OCI-LY7 (cell line): ENCODE results near the gene ADRB1. TPM values are rescaled to one million over a fixed set of nuclear protein-coding genes. Genes with fewer than 3 reads are reported as not detected.
A peak's percentile ranks its signal among the peaks of the same experiment; 100 is the strongest.

Source experiments
- BruUV-seq: library from RNA; stranded (reverse); fragments of 400-500 nt; replicated peaks from 2 replicates; lab custom pipeline; 2021; lab: Mats Ljungman, UMichigan
- CTCF ChIA-PET: fragments of 300-600 bp; sonication (Branson Sonifier 250); formaldehyde crosslinking; loops from one replicate; lab custom pipeline; 2022; ENCODE audit warnings: antibody characterized with exemption; ENCODE audit not compliant: unreplicated experiment; lab: Charles Lee
- POLR2A ChIA-PET: fragments of 300-600 bp; sonication (Branson Sonifier 250); formaldehyde crosslinking; loops from one replicate; lab custom pipeline; 2022; ENCODE audit warnings: antibody characterized with exemption; lab: Charles Lee
- DNase-seq: peaks from one replicate; pipeline ENCODE4 v3.0.0-alpha.2; 2015; ENCODE audit warnings: low spot score
- H2AFZ ChIP-seq: fragments of 200-600 bp; sonication (generic), shearing (Covaris generic); 2 replicates; pipeline ENCODE4 v1.6.1; 2014; ENCODE audit warnings: mild to moderate bottlenecking, antibody characterized with exemption, low read length, moderate library complexity
- H3K27ac ChIP-seq: fragments of 200-600 bp; sonication (generic); 2 replicates; pipeline ENCODE4 v1.5.1; 2014; ENCODE audit warnings: mixed run types, low read depth, mild to moderate bottlenecking, moderate library complexity, low read length, inconsistent platforms; ENCODE audit not compliant: poor library complexity, severe bottlenecking
- H3K36me3 ChIP-seq: fragments of 200-600 bp; sonication (generic); 2 replicates; pipeline ENCODE4 v1.6.1; 2014; ENCODE audit warnings: mild to moderate bottlenecking, antibody characterized with exemption, low read length, moderate library complexity, mixed read lengths; ENCODE audit not compliant: insufficient read depth
- H3K4me1 ChIP-seq: fragments of 200-600 bp; sonication (generic); 2 replicates; pipeline ENCODE4 v1.5.1; 2014; ENCODE audit warnings: mild to moderate bottlenecking, low read length; ENCODE audit not compliant: insufficient read depth, poor library complexity, severe bottlenecking
- H3K4me2 ChIP-seq: fragments of 200-600 bp; sonication (generic); 2 replicates; pipeline ENCODE4 v1.6.1; 2014; ENCODE audit warnings: mild to moderate bottlenecking, low read length
- H3K4me3 ChIP-seq: fragments of 200-600 bp; sonication (generic); 2 replicates; pipeline ENCODE4 v1.5.1; 2014; ENCODE audit warnings: mild to moderate bottlenecking, low read depth, low read length; ENCODE audit not compliant: poor library complexity, severe bottlenecking
- H3K79me2 ChIP-seq: fragments of 200-600 bp; sonication (generic); 2 replicates; pipeline ENCODE4 v1.6.1; 2016; ENCODE audit warnings: low read depth, mild to moderate bottlenecking, low read length, moderate library complexity, mixed read lengths; ENCODE audit not compliant: insufficient read depth
- H3K9me2 ChIP-seq: fragments of 200-600 bp; sonication (generic); 2 replicates; pipeline ENCODE4 v1.6.1; 2016; ENCODE audit warnings: mild to moderate bottlenecking, low read length, mixed read lengths; ENCODE audit not compliant: insufficient read depth
- H3K9me3 ChIP-seq: fragments of 200-600 bp; sonication (generic); 2 replicates; pipeline ENCODE4 v1.6.1; 2014; ENCODE audit warnings: mild to moderate bottlenecking, mixed run types, low read length, mixed read lengths
- H4K20me1 ChIP-seq: fragments of 200-600 bp; sonication (generic); 2 replicates; pipeline ENCODE4 v1.6.1; 2014; ENCODE audit warnings: mild to moderate bottlenecking, antibody characterized with exemption, low read length, moderate library complexity, mixed read lengths; ENCODE audit not compliant: insufficient read depth
- EZH2phosphoT487 ChIP-seq: fragments of 200-600 bp; sonication (generic); IDR thresholded peaks from 2 replicates; pipeline ENCODE4 v1.6.1; 2018; ENCODE audit warnings: low read depth, borderline replicate concordance, mild to moderate bottlenecking, mixed run types, antibody characterized with exemption, low read length, moderate library complexity, mixed read lengths
- intact Hi-C: fragments of 100-400 bp; cut with micrococcal nuclease; formaldehyde crosslinking; loops from one replicate; pipeline ENCODE4 v1.10.0; 2022; ENCODE audit not compliant: unreplicated experiment
- total RNA-seq, 2 experiments: library from RNA; depleted of rRNA in 1 of 2; stranded (reverse); fragments of >200 nt in 1 of 2; shearing (Covaris generic) in 1 of 2; gene quantifications; 2 replicates each; pipeline ENCODE4 v1.2.3, GENCODE V29; 2014 to 2022
- TF ChIP-seq, protein P1 (sequence below): fragments of 200-600 bp; sonication (generic); conservative IDR thresholded peaks from 2 replicates; pipeline ENCODE4 v1.5.1; 2014; ENCODE audit warnings: mild to moderate bottlenecking, antibody characterized with exemption, low read length, moderate library complexity, mixed read lengths

Gene ADRB1
- total RNA-seq, 2 experiments from 2014 or later = 1.3 to 2.0 TPM

DNA sequence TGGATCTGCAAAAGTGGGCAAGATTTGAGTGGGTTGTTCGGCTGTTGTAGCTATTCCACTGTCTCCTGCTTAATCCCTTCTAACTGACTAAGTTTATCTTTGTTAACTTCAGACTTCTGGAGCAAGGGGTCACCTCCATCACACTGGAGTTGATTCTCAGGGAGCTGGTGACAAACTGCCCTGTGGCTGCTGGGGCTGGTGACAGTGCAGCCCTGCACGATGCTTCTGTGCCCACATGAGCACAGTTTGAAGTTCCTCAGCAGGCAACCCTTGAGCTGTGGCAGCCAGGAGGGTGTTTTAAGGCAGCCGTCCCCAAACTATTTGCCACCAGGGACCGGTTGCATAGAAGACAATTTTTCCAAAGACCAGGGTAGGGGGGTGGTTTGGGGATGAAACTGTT lies 40.5 kb downstream of the ADRB1 start:
- Histone ChIP-seq H3K27ac (no peak overlapping the region), H3K9me3 (no peaks in the 10 kb centered on the region), H3K4me2 (no peak overlapping the region), H3K79me2 (no peaks in the 10 kb centered on the region), H4K20me1 (no peaks in the 10 kb centered on the region), H3K36me3 (no peaks in the 10 kb centered on the region), H3K4me1 (no peaks in the 10 kb centered on the region), H3K9me2 (no peaks in the 10 kb centered on the region), H2AFZ (no peak overlapping the region), H3K4me3 (no peak overlapping the region)
- ChIA-PET POLR2A (interaction anchor here (4.1 kb wide), 1 partner anchor 12 kb away, joined by 15 read pairs; no protein-coding TSS in a partner anchor), CTCF (no interaction called here)
- TF ChIP-seq, protein P1, sequence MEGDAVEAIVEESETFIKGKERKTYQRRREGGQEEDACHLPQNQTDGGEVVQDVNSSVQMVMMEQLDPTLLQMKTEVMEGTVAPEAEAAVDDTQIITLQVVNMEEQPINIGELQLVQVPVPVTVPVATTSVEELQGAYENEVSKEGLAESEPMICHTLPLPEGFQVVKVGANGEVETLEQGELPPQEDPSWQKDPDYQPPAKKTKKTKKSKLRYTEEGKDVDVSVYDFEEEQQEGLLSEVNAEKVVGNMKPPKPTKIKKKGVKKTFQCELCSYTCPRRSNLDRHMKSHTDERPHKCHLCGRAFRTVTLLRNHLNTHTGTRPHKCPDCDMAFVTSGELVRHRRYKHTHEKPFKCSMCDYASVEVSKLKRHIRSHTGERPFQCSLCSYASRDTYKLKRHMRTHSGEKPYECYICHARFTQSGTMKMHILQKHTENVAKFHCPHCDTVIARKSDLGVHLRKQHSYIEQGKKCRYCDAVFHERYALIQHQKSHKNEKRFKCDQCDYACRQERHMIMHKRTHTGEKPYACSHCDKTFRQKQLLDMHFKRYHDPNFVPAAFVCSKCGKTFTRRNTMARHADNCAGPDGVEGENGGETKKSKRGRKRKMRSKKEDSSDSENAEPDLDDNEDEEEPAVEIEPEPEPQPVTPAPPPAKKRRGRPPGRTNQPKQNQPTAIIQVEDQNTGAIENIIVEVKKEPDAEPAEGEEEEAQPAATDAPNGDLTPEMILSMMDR = no peak
- TF ChIP-seq EZH2phosphoT487 = no peak
- BruUV-seq = no TSS peak
- DNase-seq = no peak
- intact Hi-C loops = no loop called here

DNA sequence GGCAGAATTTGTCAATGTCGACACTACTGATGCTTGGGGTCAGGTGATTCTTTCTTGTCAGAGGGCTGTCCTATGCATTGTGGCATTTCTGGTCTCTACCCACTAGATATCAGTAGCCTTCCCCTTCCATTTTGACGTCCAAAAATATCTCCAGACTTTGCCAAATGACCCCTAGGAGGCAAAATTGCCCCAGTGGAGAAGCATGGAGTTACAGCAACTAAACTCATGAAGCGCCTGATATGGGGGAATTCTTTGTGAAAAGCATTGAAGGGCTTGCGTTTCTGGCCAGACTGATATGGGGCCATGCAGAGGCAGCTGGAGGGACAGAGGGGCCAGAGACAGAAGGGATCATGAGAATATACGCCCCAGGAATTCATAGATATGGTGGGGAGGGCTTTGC lies 43.6 kb downstream of the ADRB1 start:
- Histone ChIP-seq H3K27ac (no peak overlapping the region), H3K36me3 (no peaks in the 10 kb centered on the region), H4K20me1 (no peaks in the 10 kb centered on the region), H3K4me2 (no peak overlapping the region), H3K79me2 (no peaks in the 10 kb centered on the region), H3K4me1 (no peaks in the 10 kb centered on the region), H2AFZ (no peak overlapping the region), H3K4me3 (no peak overlapping the region), H3K9me3 (no peaks in the 10 kb centered on the region), H3K9me2 (no peaks in the 10 kb centered on the region)
- POLR2A ChIA-PET = interaction anchor here (0.8 to 1.0 kb wide), 3 partner anchors 9 to 169 kb away, joined by 3 to 5 read pairs (median 4); no protein-coding TSS in a partner anchor
- CTCF ChIA-PET = no interaction called here
- intact Hi-C loops = no loop called here
- DNase-seq = no peak
- TF ChIP-seq, protein P1 = no peak
- no peak for TF ChIP-seq EZH2phosphoT487
- BruUV-seq = no TSS peak

DNA sequence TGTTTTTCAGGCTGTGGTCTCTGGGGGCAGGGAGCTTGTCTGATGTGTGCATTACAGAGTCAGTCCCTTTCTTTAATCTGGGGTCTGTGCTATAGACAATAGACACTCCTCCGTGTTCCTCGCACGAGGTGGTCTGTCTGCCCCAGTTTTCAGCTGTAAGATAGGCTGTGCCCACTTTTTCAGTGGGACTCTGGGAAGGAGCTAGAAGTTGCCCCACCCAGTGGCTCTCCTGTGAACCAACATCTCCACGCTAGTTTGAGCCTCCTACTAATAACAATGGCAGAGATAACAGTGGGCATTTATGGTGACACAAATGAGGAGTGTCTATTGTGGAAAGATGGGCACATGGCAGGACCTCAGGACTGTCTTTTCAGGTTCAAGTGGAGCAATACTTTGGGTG lies 44.0 kb downstream of the ADRB1 start:
- no peaks in the 10 kb centered on the region for H3K79me2 ChIP-seq
- H3K4me1 ChIP-seq = no peaks in the 10 kb centered on the region
- H3K9me3 ChIP-seq = no peaks in the 10 kb centered on the region
- H3K4me2 ChIP-seq = no peak overlapping the region
- peak; percentile 27 for DNase-seq
- H2AFZ ChIP-seq = no peak overlapping the region
- no peak overlapping the region for H3K4me3 ChIP-seq
- no peak for TF ChIP-seq EZH2phosphoT487
- TF ChIP-seq, protein P1 = peak; percentile 58
- BruUV-seq = no TSS peak
- no peaks in the 10 kb centered on the region for H3K36me3 ChIP-seq
- no peaks in the 10 kb centered on the region for H3K9me2 ChIP-seq
- ChIA-PET POLR2A (interaction anchor here (0.6 to 1.0 kb wide), 3 partner anchors 9 to 170 kb away, joined by 3 to 4 read pairs (median 3); no protein-coding TSS in a partner anchor), CTCF (no interaction called here)
- no peaks in the 10 kb centered on the region for H4K20me1 ChIP-seq
- no peak overlapping the region for H3K27ac ChIP-seq
- intact Hi-C loops = no loop called here
